HepG2 (cell line): Measurements from ENCODE around the gene DAGLB. TPM values are rescaled to one million over a fixed set of nuclear protein-coding genes. Genes with fewer than 3 reads are reported as not detected.

Experiments
- AKAP8 ChIP-seq: sonication (generic); formaldehyde crosslinking; IDR thresholded peaks from 2 replicates; pipeline ENCODE4 v1.5.1; 2020; ENCODE audit warnings: mild to moderate bottlenecking, missing genetic modification reagents
- ARID4A ChIP-seq: sonication (generic); formaldehyde crosslinking; IDR thresholded peaks from 2 replicates; pipeline ENCODE4 v1.5.0; 2020; ENCODE audit warnings: mild to moderate bottlenecking, missing genetic modification reagents, borderline replicate concordance
- FOXA3 ChIP-seq: IDR thresholded peaks from 2 replicates; pipeline ENCODE4 v1.6.1; 2016; ENCODE audit warnings: missing genetic modification reagents, missing compliant biosample characterization
- GLI4 ChIP-seq: sonication (generic); formaldehyde crosslinking; IDR thresholded peaks from 2 replicates; pipeline ENCODE4 v1.5.1; 2020; ENCODE audit warnings: missing genetic modification reagents, mild to moderate bottlenecking, moderate library complexity, borderline replicate concordance
- GPN1 ChIP-seq: sonication (generic); formaldehyde crosslinking; IDR thresholded peaks from 2 replicates; pipeline ENCODE4 v1.5.1; 2020; ENCODE audit warnings: missing genetic modification reagents, borderline replicate concordance
- HIVEP1 ChIP-seq: sonication (generic); formaldehyde crosslinking; IDR thresholded peaks from 2 replicates; pipeline ENCODE4 v1.4.0; 2020; ENCODE audit warnings: mild to moderate bottlenecking, missing genetic modification reagents
- HNRNPL ChIP-seq: fragments of 200-400 bp; formaldehyde crosslinking; IDR thresholded peaks from 2 replicates; pipeline ENCODE4 v1.6.1; 2017; ENCODE audit warnings: mild to moderate bottlenecking, low read depth, low read length
- KLF13 ChIP-seq: sonication (generic); formaldehyde crosslinking; IDR thresholded peaks from 2 replicates; pipeline ENCODE4 v1.4.0; 2020; ENCODE audit warnings: mild to moderate bottlenecking, missing genetic modification reagents
- MTF1 ChIP-seq: sonication (generic); formaldehyde crosslinking; IDR thresholded peaks from 2 replicates; pipeline ENCODE4 v1.5.0; 2020; ENCODE audit warnings: missing genetic modification reagents
- PITX1 ChIP-seq: sonication (generic); formaldehyde crosslinking; IDR thresholded peaks from 2 replicates; pipeline ENCODE4 v1.5.1; 2020; ENCODE audit warnings: mild to moderate bottlenecking, missing genetic modification reagents
- POGZ ChIP-seq: sonication (generic); formaldehyde crosslinking; IDR thresholded peaks from 2 replicates; pipeline ENCODE4 v1.4.0; 2020; ENCODE audit warnings: mild to moderate bottlenecking, missing genetic modification reagents
- RNF2 ChIP-seq: fragments of 450-650 bp; conservative IDR thresholded peaks from 2 replicates; pipeline ENCODE4 v1.6.1; 2016; ENCODE audit warnings: low read depth
- SALL1 ChIP-seq: sonication (generic); formaldehyde crosslinking; IDR thresholded peaks from 2 replicates; pipeline ENCODE4 v1.8.0; 2022; ENCODE audit warnings: mild to moderate bottlenecking, missing genetic modification reagents
- TGIF2 ChIP-seq: IDR thresholded peaks from 2 replicates; pipeline ENCODE4 v1.6.1; 2016; ENCODE audit warnings: control low read depth, missing compliant biosample characterization
- TOPORS ChIP-seq: sonication (generic); formaldehyde crosslinking; IDR thresholded peaks from 2 replicates; pipeline ENCODE4 v1.8.0; 2023; ENCODE audit warnings: mild to moderate bottlenecking, missing genetic modification reagents
- ZFP37 ChIP-seq: sonication (generic); formaldehyde crosslinking; IDR thresholded peaks from 2 replicates; pipeline ENCODE4 v1.4.0; 2020; ENCODE audit warnings: missing genetic modification reagents, borderline replicate concordance
- ZKSCAN1 ChIP-seq: fragments of 150-350 bp; IDR thresholded peaks from 2 replicates; pipeline ENCODE4 v1.6.1; 2014; ENCODE audit warnings: low read length
- ZNF20 ChIP-seq: sonication (generic); formaldehyde crosslinking; IDR thresholded peaks from 2 replicates; pipeline ENCODE4 v1.4.0; 2020; ENCODE audit warnings: mild to moderate bottlenecking, moderate library complexity, missing genetic modification reagents
- ZNF737 ChIP-seq: sonication (generic); formaldehyde crosslinking; IDR thresholded peaks from 2 replicates; pipeline ENCODE4 v1.5.0; 2020; ENCODE audit warnings: missing genetic modification reagents, mild to moderate bottlenecking, borderline replicate concordance
- ZNF740 ChIP-seq: sonication (generic); formaldehyde crosslinking; IDR thresholded peaks from 2 replicates; pipeline ENCODE4 v1.4.0; 2020; ENCODE audit warnings: missing genetic modification reagents
- ZNF792 ChIP-seq: IDR thresholded peaks from 2 replicates; pipeline ENCODE4 v1.6.1; 2016
- polyA plus RNA-seq, 8 experiments: library from polyadenylated mRNA; depleted of rRNA in 3 of 8; stranded (reverse) in 7 of 8; unstranded in 1 of 8; fragments of >200 nt; fragmentation: Illumina TruSeq in 4 of 8; extraction: Trizol in 4 of 8; gene quantifications; 2 replicates each; pipeline versions ENCODE4 v1.2.1 to v1.2.3, GENCODE V29; 2011 to 2016; ENCODE audit warnings: low read depth in 4 of 8, missing spikeins in 1 of 8, mixed read lengths in 1 of 8; ENCODE audit not compliant: insufficient read depth in 1 of 8
- total RNA-seq, 5 experiments: library from RNA; depleted of rRNA; stranded (reverse); fragments of >200 nt; fragmentation: Illumina TruSeq; extraction: Trizol; gene quantifications; 2 replicates each; pipeline ENCODE4 v1.2.3, GENCODE V29; 2016; ENCODE audit warnings: low read depth in 1 of 5
- TF ChIP-seq, protein P1 (sequence below): sonication (generic); formaldehyde crosslinking; IDR thresholded peaks from 2 replicates; pipeline ENCODE4 v1.5.1; 2020; ENCODE audit warnings: mild to moderate bottlenecking, missing genetic modification reagents
- TF ChIP-seq, protein P2 (sequence below): sonication (generic); formaldehyde crosslinking; IDR thresholded peaks from 2 replicates; pipeline ENCODE4 v1.4.0; 2020; ENCODE audit warnings: mild to moderate bottlenecking, missing genetic modification reagents
- TF ChIP-seq, protein P3 (sequence below): sonication (generic); formaldehyde crosslinking; IDR thresholded peaks from 2 replicates; pipeline ENCODE4 v1.5.1; 2020; ENCODE audit warnings: mild to moderate bottlenecking, moderate library complexity, missing genetic modification reagents

DAGLB gene
- total and polyA plus RNA-seq, 2 of the 13 experiments (the other 11 are each of a cell fraction or from before 2014, with no cell fraction given): 7.9 to 9.8 TPM

- TF ChIP-seq ZNF20 (CRISPR knock-in tag): no peak
- TF ChIP-seq GLI4 (CRISPR knock-in tag): no peak
- TF ChIP-seq SALL1 (CRISPR knock-in tag): peak; percentile 53; the same call in 1 of the 2 replicates
- TF ChIP-seq, protein P1, sequence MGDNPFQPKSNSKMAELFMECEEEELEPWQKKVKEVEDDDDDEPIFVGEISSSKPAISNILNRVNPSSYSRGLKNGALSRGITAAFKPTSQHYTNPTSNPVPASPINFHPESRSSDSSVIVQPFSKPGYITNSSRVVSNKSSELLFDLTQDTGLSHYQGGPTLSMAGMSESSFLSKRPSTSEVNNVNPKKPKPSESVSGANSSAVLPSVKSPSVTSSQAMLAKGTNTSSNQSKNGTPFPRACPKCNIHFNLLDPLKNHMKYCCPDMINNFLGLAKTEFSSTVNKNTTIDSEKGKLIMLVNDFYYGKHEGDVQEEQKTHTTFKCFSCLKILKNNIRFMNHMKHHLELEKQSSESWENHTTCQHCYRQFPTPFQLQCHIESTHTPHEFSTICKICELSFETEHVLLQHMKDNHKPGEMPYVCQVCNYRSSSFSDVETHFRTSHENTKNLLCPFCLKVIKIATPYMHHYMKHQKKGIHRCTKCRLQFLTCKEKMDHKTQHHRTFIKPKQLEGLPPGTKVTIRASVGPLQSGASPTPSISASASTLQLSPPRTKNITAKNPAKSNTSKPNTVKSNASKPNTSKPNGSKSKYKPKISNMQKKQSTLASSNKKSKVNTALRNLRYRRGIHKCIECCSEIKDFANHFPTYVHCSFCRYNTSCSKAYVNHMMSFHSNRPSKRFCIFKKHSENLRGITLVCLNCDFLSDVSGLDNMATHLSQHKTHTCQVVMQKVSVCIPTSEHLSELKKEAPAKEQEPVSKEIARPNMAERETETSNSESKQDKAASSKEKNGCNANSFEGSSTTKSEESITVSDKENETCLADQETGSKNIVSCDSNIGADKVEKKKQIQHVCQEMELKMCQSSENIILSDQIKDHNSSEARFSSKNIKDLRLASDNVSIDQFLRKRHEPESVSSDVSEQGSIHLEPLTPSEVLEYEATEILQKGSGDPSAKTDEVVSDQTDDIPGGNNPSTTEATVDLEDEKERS (CRISPR knock-in tag): no peak
- TF ChIP-seq HIVEP1: no peak
- no peak for TF ChIP-seq POGZ
- TF ChIP-seq MTF1: no peak
- TF ChIP-seq GPN1: no peak
- TF ChIP-seq TOPORS (CRISPR knock-in tag): no peak
- no peak for TF ChIP-seq HNRNPL
- TF ChIP-seq ZNF737: no peak
- TF ChIP-seq, protein P2, sequence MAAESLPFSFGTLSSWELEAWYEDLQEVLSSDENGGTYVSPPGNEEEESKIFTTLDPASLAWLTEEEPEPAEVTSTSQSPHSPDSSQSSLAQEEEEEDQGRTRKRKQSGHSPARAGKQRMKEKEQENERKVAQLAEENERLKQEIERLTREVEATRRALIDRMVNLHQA: no peak
- no peak for TF ChIP-seq TGIF2 (CRISPR knock-in tag)
- TF ChIP-seq ZNF792: no peak
- no peak for TF ChIP-seq KLF13 (CRISPR knock-in tag)
- TF ChIP-seq, protein P3, sequence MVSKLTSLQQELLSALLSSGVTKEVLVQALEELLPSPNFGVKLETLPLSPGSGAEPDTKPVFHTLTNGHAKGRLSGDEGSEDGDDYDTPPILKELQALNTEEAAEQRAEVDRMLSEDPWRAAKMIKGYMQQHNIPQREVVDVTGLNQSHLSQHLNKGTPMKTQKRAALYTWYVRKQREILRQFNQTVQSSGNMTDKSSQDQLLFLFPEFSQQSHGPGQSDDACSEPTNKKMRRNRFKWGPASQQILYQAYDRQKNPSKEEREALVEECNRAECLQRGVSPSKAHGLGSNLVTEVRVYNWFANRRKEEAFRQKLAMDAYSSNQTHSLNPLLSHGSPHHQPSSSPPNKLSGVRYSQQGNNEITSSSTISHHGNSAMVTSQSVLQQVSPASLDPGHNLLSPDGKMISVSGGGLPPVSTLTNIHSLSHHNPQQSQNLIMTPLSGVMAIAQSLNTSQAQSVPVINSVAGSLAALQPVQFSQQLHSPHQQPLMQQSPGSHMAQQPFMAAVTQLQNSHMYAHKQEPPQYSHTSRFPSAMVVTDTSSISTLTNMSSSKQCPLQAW: no peak
- no peak for TF ChIP-seq AKAP8 (CRISPR knock-in tag)
- TF ChIP-seq PITX1 (CRISPR knock-in tag): peak; percentile 56; the same call in 1 of the 2 replicates
- TF ChIP-seq RNF2: no peak
- TF ChIP-seq FOXA3 (CRISPR knock-in tag): peak; percentile 62
- peak; percentile 61; the same call in 1 of the 2 replicates for TF ChIP-seq ARID4A (CRISPR knock-in tag)
- TF ChIP-seq ZFP37: no peak
- TF ChIP-seq ZNF740 (CRISPR knock-in tag): no peak
- no peak for TF ChIP-seq ZKSCAN1
Measured at GRCh38 chr7:6482307-6482706, 34.6 kb upstream of the DAGLB start (continued).
